Activated CD4-positive, alpha-beta T cell treated with anti-CD3 and anti-CD28 coated beads, Interleukin-2, amount 50 U/mL, for 48 hours (primary cell): ENCODE data around the gene TVP23A.
"Not testable (repeated sequence)": the region's sequence is repeated elsewhere in the genome, so short reads cannot be mapped to it uniquely, and the experiment has no call there.

Source experiments
- DNase-seq, 2 experiments: peaks; one replicate each; pipeline ENCODE4 v3.0.0-alpha.2; 2020

The TVP23A gene

DNA sequence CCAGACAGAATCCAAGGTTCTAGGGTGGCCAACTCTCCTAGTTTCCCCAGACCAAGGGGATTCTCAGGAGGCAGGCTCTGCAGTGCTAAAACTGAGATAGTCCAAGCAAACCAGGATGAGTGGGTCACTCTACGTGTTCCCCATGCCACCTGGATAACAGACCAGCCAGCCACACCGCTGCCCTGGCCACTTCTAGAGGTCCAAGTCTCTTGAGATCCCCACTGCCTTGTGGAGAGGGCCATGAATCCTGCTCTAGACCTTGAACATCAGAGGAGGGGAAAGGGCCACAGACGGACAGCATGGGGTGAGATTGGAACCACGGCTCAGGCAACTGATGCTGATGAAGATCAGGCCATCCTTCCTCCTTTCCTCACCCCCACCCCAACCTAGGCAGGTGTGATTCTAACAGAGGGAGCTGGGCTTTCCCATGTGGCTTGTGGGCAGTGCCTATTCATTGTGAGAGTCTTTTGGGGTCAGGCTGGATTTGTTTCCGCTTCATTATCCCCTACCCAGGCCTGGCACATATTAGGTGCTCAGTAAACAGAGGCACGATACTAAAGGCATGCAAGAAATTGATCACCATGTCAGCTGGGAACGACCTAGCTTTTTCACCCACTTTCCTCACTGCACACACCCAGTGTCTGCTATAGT, 16.8 kb upstream of the TVP23A start:
- DNase-seq, result peak; percentile 34 to 53

DNA sequence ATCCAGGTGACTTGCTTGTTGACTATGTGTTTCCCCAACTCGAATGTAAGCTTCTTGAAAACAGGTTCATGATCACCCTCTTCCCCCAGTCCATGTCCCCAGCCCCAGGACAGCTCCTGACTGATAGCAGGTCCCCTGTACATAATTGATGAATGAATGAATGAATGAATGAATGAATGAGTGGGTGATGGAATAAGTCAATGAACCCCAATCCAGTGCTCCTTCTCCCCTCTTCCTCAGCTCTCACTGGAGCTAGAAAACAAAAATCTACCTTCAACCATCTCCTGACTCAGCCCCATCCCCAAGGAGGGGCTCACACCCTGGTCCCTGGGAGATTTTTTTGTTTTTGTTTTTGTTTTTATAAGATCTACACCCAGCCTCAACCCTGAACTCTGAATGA, 16.2 kb upstream of the TVP23A start:
- DNase-seq, result no peak

DNA sequence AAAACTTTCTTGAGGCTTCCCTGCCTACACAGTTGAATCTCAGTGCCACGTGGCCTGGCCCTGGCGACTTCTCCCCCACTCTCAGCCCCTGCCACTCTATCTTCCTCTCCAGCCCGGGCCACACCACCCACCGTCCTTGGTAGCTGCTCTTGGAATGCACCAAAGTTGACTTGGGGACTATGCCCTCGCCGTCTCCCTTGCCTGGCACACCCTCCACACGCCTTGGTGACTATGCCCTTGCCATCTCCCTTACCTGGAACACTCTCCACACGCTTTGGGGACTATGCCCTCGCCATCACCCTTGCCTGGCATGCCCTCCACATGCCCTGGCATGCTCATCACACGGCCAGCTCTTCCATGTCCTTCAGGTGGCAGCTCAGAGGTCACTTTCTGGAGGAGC, 15.5 kb upstream of the TVP23A start:
- DNase-seq, result no peak

DNA sequence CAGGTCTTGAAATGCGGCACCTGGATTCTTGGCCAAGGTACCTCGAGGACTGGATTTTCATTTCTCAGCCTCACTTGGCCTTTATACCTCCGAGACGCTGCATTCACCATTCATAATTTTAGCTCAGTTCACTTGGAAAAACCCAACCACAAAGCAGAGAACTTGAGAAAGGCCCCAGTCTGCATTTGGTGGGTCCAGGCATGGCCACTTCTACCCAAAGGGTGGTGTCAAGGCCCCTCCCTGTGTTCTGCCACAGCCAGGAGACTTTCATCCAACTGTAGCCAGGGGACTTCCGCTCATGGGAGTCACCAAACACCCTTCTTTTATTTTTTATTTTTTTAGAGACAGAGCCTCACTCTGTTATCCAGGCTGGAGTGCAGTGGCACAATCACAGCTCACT, 14.7 kb upstream of the TVP23A start:
- no peak for DNase-seq

DNA sequence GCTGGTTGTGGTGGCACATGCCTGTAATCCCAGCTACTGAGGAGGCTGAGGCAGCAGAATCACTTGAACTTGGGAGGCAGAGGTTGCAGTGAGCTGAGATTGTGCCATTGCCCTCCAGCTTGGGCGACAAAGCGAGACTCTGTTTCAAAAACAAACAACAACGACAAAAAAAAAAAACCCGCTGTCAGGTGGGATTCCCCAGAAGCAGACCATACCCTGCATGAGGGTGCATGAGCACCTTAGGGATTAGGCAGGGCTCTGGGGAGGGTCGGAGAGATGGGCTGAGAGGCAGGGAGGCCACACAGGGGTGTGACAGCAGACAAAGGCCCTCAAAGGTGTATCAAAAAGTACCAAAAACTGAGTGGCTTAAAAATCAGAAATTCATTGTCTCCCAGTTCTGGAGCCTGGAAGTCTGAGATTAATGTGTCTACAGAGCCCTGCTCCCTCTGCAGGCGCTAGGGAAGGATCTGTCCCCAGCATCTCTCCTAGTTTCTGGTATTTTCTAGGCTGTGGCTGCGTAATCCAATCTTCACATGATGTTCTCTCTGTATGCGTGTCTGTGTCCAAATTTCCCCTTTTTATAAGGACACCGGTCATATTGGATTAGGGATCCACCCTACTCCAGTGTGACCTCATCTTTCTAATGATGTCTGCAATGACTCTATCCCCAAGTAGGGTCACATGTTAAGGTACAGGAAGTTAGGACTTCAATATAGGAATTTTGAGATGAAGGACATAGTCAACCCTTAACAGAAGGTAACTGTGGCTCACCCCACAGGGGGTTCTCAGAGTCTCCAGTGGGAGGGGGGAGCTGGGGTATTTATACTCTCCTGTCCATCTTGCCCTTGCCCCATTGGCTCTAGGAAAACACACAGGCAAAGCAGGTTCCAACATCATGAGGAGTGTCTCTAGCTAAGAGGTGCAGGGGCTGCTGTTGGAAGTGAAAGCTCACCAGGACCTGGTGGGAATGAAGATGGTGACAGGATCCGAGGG, 13.6 kb upstream of the TVP23A start:
- DNase-seq, result no peak

DNA sequence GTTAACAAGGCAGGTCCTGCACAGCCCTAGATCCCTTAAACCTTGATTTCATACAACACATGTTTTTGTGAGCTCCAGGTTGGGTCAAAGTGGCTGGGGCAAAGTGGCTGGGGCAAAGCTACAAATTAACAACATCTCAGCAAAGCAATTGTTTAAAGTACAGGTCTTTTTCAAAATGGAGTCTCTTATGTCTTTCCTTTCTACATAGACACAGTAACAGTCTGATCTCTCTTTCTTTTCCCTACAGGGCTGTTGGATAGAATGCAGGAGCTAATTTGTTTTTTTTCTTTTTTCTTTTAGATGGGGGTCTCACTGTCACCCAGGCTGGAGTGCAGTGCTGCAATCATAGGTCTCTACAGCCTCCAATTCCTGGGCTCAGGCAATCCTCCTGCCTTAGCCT, 11.6 kb upstream of the TVP23A start:
- DNase-seq, result not testable (repeated sequence)

DNA sequence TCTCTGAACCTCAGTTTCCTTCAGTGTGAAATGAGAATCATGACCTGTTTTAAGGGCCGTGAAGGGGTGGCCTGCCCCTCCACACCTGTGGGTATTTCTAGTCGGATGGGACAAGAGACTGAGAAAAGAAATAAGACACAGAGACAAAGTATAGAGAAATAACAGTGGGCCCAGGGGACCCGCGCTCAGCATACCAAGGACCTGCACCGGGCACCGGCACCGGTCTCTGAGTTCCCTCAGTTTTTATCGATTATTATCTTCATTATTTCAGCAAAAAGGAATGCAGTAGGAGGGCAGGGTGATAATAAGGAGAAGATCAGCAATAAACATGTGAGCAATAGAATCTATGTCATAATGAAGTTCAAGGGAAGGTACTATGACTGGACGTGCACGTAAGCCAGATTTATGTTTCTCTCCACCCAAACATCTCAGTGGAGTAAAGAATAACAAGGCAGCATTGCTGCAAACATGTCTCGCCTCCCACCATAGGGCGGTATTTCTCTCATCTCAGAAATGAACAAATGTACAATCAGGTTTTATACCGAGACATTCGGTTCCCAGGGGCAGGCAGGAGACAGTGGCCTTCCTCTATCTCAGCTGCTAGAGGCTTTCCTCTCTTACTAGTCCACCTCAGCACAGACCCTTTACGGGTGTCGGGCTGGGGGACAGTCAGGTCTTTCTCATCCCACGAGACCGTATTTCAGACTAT, 10.9 kb upstream of the TVP23A start:
- DNase-seq, result not testable (repeated sequence)

DNA sequence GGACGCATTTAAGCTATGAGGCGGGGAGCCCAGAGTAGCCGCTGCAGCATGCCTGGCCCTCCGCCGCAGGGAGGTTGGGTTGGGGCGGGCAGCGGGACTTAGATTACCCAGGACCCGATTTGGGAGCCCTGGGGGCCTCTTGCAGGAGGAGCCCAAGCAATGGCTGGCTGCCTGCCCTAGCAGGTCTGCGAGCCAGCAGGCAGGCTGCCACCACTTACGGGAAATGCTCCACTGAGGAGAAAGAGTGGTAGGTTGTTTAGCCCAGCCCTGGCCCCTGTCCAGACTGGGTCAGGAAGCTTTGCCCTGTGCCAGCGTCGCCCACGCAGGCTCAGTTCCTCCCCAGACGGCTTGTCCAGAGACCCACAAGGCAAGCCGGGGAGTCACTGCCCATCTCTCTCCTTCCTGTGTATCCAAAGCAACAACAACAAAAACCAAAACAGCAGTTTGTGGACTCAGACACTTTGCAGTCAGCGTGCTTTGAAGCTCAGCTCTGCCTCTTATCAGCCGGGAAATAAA, 10.3 kb upstream of the TVP23A start:
- DNase-seq, result no peak

DNA sequence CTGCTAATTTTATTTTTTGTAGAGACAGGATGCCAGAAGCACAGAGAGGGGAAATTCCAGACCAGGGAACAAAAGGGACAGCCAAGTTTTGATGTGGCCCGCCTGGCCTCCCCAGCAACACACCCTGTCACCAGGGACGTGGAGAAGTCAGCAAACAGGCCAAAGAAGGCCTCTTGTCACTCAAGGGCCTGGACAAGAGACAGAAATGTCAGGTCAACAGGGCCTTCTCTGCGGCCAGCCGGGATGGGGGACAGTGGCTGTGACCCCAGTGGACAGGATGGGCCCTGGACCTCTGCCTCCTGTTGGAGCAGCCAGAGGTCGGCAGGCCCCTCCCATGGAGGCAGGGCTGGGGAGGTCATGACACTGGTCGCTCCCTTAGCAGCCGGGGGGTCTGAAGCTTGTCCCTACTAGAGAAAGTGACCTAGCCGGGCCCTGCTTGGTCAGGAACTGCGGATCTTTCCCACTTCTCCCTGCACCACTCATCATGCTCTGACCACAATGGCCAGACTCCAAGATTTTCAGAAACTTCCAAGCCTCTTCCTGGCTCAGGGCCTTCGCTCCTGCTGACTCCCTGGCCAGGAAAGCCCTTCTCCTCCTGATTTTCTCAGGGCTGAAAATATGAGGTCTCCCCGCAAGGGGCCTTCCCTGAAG, 9.2 kb upstream of the TVP23A start:
- no peak for DNase-seq

DNA sequence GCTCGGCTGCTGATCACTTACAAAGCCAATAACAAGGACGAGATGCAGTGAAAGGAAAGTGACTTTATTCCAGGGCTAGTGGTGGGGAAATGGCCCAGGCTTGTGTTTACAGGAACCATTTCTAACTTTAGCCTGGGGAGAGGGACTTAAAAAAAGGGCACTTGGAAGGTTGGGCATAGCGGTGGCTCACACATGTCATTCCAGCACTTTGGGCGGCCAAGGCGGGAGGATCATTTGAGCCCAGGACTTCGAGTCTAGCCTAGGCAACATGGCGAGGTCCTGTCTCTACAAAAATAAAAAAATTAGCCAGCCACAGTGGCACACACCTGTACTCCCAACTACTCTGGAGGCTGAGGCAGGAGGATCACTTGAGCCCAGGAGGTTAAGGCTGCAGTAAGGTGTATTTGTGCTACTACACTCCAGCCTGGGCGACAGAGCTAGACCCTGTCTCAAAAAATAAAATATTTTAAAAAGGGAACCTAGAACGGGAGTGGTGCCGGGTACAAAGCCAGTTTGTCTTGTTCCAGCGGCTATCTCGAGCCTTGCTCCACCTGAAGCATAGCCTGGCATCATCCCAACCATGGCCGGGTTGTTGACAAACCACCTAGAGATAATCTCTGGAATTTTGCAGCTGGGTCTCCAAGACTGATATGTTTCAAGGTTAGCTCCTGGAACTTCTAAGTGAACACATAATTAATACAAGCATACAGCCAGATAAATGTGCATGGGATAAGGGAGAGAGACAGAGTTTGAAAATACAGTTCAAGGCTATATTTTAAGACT, 5.7 kb upstream of the TVP23A start:
- no peak for DNase-seq

DNA sequence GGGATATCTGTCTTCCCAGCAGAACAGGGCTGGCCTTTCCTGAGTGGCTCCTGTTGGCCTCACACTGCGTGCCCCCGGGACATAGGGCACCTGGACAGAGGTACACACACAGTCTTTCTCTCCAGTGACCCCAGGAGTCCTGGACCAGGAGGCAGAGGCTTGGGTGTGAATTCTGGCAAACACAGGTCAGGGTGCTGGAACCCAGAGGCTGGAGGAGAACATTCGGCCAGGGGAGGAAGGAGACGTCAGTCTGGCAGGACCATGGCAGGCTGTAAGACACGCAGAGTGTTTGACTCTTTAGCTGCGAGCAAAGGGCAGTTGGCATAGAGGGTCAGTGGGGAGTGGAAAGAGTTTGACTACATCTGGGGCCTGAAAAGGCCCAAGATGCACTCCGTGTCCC, 4.1 kb upstream of the TVP23A start:
- DNase-seq, result no peak

DNA sequence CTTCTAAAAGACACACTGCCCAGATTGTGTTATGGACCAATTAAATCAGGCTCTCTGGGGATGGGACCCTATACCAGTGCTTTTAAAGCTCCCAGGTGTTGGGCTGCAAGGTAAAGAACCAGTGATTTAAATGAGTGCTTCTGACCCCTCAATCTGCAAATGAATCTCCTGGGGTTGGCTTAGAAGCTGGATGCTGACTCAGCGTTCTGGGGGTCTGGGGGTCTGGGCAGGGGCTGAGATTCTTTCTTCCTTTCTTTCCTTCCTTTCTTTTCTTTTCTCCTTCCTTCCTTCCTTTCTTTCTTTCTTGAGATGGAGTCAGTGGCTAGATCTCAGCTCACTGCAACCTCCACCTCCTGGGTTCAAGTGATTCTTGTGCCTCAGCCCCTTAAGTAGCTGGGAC, 2.0 kb upstream of the TVP23A start:
- DNase-seq, result no peak

DNA sequence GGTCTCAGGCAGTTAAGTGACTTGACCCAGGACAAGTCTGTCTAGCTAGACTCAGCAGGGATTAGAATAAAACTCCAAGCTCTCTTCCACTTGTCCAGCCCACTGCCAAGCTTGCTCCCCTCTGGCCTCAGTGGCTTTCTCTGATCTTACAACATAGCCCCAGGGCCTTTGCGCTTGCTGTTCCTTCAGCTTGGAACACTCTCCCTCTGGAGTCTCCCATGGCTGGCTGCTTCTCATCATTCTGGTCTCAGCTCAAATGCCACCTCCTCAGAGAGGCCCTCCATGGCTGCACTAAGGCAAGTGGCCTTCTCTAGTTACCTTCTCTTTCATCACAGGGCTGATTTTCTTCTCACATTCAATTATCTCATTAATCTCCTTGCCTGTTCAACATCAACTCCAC, 1.1 kb downstream of the TVP23A start:
- DNase-seq, result no peak

DNA sequence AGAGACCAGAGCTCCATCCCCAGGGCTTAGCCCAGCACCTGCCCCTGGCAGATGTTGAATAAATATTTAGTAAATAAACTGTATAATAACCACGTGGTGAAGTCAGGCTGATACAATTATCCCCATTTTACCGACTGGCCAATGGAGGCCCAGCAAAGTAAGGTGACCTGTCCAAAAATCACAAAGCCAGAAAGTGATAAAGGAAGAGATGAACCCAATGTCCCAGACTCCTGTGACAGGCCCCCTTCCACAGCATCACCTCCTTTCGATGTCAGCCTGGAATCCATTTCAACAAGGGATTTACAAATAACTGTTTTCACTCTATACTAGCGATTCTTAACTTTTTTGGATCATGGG, 5.5 kb downstream of the TVP23A start:
- no peak for DNase-seq

DNA sequence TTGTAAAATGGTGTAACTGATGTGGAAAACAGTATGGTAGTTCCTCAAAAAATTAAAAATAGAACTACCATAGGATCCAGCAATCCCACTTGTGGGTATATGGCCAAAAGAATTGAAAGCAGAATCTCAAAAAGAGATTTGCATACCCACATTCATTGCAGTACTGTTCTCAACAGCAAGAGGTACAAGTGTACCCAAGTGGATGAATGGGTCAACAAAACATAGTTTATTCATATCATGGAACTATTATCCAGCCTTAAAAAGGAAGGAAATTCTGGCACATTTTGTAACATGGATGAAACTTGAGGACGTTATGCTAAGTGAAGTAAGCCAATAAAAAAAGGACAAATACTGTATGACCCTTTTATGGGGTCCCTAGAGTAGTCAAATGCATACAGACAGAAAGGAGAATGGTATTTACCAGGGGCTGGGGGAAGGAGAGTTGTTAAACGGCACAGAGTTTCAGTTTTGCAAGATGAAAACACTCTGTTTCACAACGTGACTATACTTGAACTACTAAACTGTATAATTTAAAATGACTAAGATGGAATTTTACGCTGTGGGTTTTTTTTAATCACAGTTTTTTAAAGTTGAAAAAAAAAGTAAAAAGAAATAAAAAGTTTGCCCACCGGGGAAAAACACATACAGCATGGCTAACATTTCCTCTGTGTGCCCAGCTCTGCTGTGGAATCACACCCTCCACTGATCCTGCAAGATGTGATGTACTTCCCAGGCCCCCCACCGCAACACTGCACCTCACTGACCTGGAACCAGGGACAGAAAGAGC, 6.1 kb downstream of the TVP23A start:
- peak; percentile 5 to 14 for DNase-seq

DNA sequence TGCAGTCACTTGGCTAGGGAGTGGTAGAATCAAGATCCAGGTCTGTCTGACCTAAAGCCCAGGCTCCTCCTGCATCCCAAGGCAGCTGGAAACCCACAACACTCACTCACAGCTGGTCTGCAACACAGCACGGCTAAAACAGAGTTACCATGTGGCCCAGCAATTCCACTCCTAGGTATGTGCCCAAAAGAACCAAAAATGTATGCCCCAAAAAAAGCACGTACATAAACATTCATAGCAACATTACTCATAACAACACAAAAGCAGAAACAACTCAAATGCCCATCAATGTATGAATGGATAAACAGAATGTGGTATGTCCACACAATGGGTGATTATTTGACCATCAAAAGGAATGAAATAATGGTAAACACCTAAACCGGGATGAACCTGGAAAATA, 8.9 kb downstream of the TVP23A start:
- no peak for DNase-seq

DNA sequence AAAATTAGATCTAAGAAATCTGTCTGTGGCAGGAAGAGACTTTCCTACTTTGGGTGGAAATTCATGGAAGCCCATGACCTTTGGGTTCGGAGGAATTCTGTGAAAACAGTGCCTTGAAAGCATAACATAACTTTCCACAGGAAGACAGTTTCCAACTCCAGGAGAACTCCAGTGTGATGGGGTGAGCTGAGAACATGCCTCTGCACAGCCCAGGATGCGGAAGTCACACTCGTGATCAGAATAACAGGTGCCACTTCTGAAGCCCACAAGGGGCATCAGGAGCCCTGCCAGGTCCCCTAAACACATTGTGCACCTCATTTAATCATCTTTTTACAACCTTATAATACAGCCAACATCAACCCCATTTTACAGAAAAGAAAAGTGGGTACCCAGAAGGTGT, 9.7 kb downstream of the TVP23A start:
- DNase-seq, result no peak

DNA sequence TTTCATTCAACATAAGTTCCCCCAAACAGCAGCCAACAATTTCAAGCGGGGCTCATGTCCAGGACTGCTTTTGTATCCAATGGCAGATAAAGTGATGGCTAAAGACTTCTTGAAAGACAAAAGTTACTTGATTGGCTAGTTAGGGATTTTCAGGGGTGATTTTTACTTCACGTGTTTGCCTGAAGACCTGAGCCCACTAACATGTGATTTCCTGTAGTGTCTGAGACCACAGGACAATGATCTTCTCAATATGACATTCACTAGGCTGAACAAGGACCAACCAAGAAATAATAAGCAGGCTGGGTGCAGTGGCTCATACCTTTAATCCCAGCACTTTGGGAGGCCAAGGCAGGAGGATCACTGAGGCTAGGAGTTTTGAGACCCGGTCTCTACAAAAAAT, 10.4 kb downstream of the TVP23A start:
- no peak for DNase-seq

DNA sequence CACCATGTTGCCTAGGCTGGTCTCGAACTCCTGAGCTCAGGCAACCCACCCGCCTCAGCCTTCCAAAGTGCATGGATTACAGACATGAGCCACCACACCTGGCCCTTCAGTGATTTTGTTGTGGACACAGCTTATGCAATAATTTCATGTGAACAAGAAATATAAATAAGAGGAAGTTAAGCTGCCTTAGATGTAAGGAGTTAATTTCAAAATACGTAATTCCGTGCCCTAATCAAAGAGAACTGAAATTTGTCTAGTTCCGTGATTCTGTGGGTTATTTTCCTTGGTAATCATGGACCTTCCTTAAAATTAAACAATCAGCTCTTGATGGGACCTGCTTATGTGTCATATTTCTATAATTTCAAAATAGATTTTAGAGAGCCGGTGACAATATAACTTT, 11.9 kb downstream of the TVP23A start:
- no peak for DNase-seq

DNA sequence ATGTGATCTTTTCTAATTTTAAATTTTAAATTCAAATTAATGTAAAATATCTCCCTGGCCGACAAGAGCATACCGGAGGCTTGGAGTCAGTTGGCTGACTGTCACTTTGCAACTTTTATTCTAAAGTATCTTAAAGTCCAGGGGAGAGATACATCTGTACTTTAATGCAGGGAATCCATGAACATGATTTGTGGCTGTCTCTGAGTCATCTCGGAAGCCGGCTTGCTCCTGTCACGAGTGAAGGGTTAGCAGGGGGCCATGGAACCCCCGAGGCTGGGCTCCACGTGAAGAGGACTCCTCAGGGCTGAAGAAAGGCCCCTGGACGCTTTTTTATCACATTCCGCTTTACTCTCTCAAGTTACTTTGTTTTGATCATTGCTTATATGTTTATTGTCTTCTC, 13.3 kb downstream of the TVP23A start:
- no peak for DNase-seq

DNA sequence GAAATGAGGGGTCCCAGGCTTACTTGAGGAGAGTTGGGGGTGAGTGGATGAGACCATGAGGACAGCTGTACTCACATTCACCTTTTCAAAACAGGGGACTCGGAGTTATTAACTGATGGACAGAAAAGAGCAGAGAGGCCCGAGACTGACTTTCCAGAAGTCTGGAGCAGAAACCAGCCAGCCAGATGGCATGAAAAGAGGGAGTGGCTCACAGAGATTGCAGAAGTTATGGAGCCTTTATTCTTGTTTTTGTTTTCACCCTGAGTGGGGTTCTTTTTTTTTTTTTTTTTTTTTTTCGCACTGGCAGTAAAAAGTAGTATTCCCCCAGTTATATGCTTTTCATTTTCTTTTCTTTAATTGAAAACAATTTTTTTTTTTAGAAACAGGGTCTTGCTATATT, 18.9 kb downstream of the TVP23A start:
- no peak for DNase-seq
